CD4-positive, alpha-beta T cell (primary cell): ENCODE results near the gene BUB3. TPM values are rescaled to one million over a fixed set of nuclear protein-coding genes. Genes with fewer than 3 reads are reported as not detected.

Experiments used
- ATAC-seq: fragments of 200-7000 bp; cut with Tn5 transposase; one replicate; pipeline ENCODE4 v1.10.0; 2022; ENCODE audit warnings: mild to moderate bottlenecking; ENCODE audit not compliant: poor library complexity
- CTCF ChIA-PET: fragments of 350-600 bp; sonication (Branson Sonifier 250); formaldehyde crosslinking; loops from one replicate; lab custom pipeline; 2021; ENCODE audit warnings: antibody characterized with exemption, inconsistent platforms; lab: Charles Lee
- POLR2A ChIA-PET: fragments of 350-600 bp; sonication (Branson Sonifier 250); formaldehyde crosslinking; loops from one replicate; lab custom pipeline; 2021; ENCODE audit warnings: antibody characterized with exemption, inconsistent platforms; lab: Charles Lee
- DNase-seq, 14 experiments: peaks; one replicate each; pipeline ENCODE4 v3.0.0-alpha.2; 2013 to 2020; ENCODE audit warnings: mixed read lengths in 2 of 14
- H3K27ac ChIP-seq, 2 donors: one replicate each; pipeline versions ENCODE4 v1.5.1 to v1.7.0; 2013; ENCODE audit warnings: low read length in 2 of 2, low read depth in 1 of 2, mild to moderate bottlenecking in 1 of 2
- H3K27me3 ChIP-seq, 2 experiments: 1 replicate in 1 of 2; 2 replicates in 1 of 2; pipeline versions ENCODE4 v1.6.1 to v1.7.0; 2013; ENCODE audit warnings: low read length in 2 of 2, control low read depth in 1 of 2, mild to moderate bottlenecking in 1 of 2, moderate library complexity in 1 of 2; ENCODE audit not compliant: insufficient read depth in 2 of 2, control insufficient read depth in 1 of 2
- H3K36me3 ChIP-seq: one replicate; pipeline ENCODE4 v1.6.1; 2013; ENCODE audit warnings: low read length, control low read depth; ENCODE audit not compliant: insufficient read depth
- H3K4me1 ChIP-seq: one replicate; pipeline ENCODE4 v1.6.1; 2013; ENCODE audit warnings: low read length, control low read depth; ENCODE audit not compliant: insufficient read depth
- H3K4me3 ChIP-seq: one replicate; pipeline ENCODE4 v1.5.1; 2013; ENCODE audit warnings: mild to moderate bottlenecking, low read length, moderate library complexity
- H3K9me3 ChIP-seq, 2 experiments: 1 replicate in 1 of 2; 2 replicates in 1 of 2; pipeline versions ENCODE4 v1.6.1 to v1.7.0; 2013; ENCODE audit warnings: low read length in 2 of 2, mild to moderate bottlenecking in 2 of 2, control low read depth in 1 of 2, moderate library complexity in 1 of 2; ENCODE audit not compliant: control insufficient read depth in 1 of 2, insufficient read depth in 1 of 2
- H3K27ac Mint-ChIP-seq: one replicate; pipeline ENCODE4 v1.8.0; 2020; ENCODE audit warnings: mixed read lengths
- H3K27me3 Mint-ChIP-seq: one replicate; pipeline ENCODE4 v1.8.0; 2021; ENCODE audit warnings: mixed read lengths
- H3K36me3 Mint-ChIP-seq: one replicate; pipeline ENCODE4 v1.8.0; 2021; ENCODE audit warnings: low read depth, mixed read lengths
- H3K4me1 Mint-ChIP-seq: one replicate; pipeline ENCODE4 v1.8.0; 2021; ENCODE audit warnings: low read depth, mixed read lengths
- H3K4me3 Mint-ChIP-seq: one replicate; pipeline ENCODE4 v1.8.0; 2020; ENCODE audit warnings: mild to moderate bottlenecking, mixed read lengths
- H3K9me3 Mint-ChIP-seq: one replicate; pipeline ENCODE4 v1.8.0; 2020; ENCODE audit warnings: mixed read lengths
- CTCF ChIP-seq: fragments of 200-600 bp; IDR thresholded peaks from one replicate; pipeline ENCODE4 v1.8.0; 2022; ENCODE audit warnings: antibody characterized with exemption, mild to moderate bottlenecking
- intact Hi-C, 2 experiments: fragments of 100-400 bp; cut with DNase I in 1 of 2; cut with micrococcal nuclease in 1 of 2; formaldehyde crosslinking; loops; one replicate each; pipeline versions ENCODE4 v1.15.1 to v1.9.0; 2023 to 2025; cut with DNase I, micrococcal nuclease
- total RNA-seq, 174 experiments: library from RNA in 2 of 174; stranded (reverse) in 2 of 174; gene quantifications; one replicate each; pipeline ENCODE4 v1.2.3 and lab custom pipeline; 2021 to 2026

The BUB3 gene
- total RNA-seq, 2 experiments from 2014 or later = 167 to 178 TPM

- TF ChIP-seq CTCF = no peak
- DNase-seq (no peak), ATAC-seq (no peak)
- Mint-ChIP-seq H3K4me3 (no peak overlapping the region), H3K27me3 (peaks cover 65% of the 10 kb centered on the region), H3K27ac (no peak overlapping the region), H3K9me3 (no peaks in the 10 kb centered on the region), H3K36me3 (no peaks in the 10 kb centered on the region), H3K4me1 (no peaks in the 10 kb centered on the region)
- Histone ChIP-seq H3K4me1 (peaks cover 4% of the 10 kb centered on the region), H3K36me3 (no peaks in the 10 kb centered on the region), H3K4me3 (no peak overlapping the region), H3K9me3 (peaks cover 0 to 8% of the 10 kb centered on the region in 2 experiments), H3K27me3 (peaks cover 26 to 29% of the 10 kb centered on the region in 2 experiments), H3K27ac (no peak overlapping the region)
- ChIA-PET POLR2A (no interaction called here), CTCF (no interaction called here)
- intact Hi-C loops = no loop called here
These were observed 35.1 kb upstream of the BUB3 start for GRCh38 chr10:123119081-123119480.

- intact Hi-C loops = no loop called here
- no peaks in the 10 kb centered on the region for H3K9me3 Mint-ChIP-seq
- CTCF ChIA-PET = no interaction called here
- H3K4me1 Mint-ChIP-seq = no peaks in the 10 kb centered on the region
- no peaks in the 10 kb centered on the region for H3K4me1 ChIP-seq
- TF ChIP-seq CTCF = no peak
- POLR2A ChIA-PET = no interaction called here
- peaks cover 10 to 37% of the 10 kb centered on the region in 2 experiments for H3K27me3 ChIP-seq
- no peak overlapping the region for H3K4me3 ChIP-seq
- no peak overlapping the region for H3K4me3 Mint-ChIP-seq
- H3K27ac Mint-ChIP-seq = no peak overlapping the region
- H3K27ac ChIP-seq = no peak overlapping the region
- no peaks in the 10 kb centered on the region for H3K9me3 ChIP-seq
- no peak for ATAC-seq
- H3K27me3 Mint-ChIP-seq = peaks cover 87% of the 10 kb centered on the region
- no peaks in the 10 kb centered on the region for H3K36me3 ChIP-seq
- DNase-seq = no peak
- H3K36me3 Mint-ChIP-seq = no peaks in the 10 kb centered on the region
These were observed 28.0 kb upstream of the BUB3 start for GRCh38 chr10:123126246-123126645.

GRCh38 chr10:123129618-123130271, 24.5 kb upstream of the BUB3 start:
- Mint-ChIP-seq H3K9me3 (no peaks in the 10 kb centered on the region), H3K4me1 (peaks cover 21% of the 10 kb centered on the region), H3K27ac (no peak overlapping the region), H3K36me3 (no peaks in the 10 kb centered on the region), H3K4me3 (no peak overlapping the region), H3K27me3 (peaks cover 96% of the 10 kb centered on the region)
- no peaks in the 10 kb centered on the region for H3K36me3 ChIP-seq
- DNase-seq (no peak), ATAC-seq (no peak)
- ChIA-PET POLR2A (no interaction called here), CTCF (no interaction called here)
- H3K9me3 ChIP-seq = peaks cover 0 to 11% of the 10 kb centered on the region in 2 experiments
- H3K4me1 ChIP-seq = peaks cover 23% of the 10 kb centered on the region
- intact Hi-C loops = loop anchor here (5.0 kb wide), 5 partner anchors 87 to 1258 kb away; no protein-coding TSS in a partner anchor
- no peak overlapping the region for H3K27ac ChIP-seq
- H3K4me3 ChIP-seq = no peak overlapping the region
- no peak for TF ChIP-seq CTCF
- peaks cover 39 to 66% of the 10 kb centered on the region in 2 experiments for H3K27me3 ChIP-seq
